ENCODE results near the gene TPM2. TPM values are rescaled to one million over a fixed set of nuclear protein-coding genes. Genes with fewer than 3 reads are reported as not detected.

The TPM2 gene
- 10 to 100 TPM; 12.0 to 12.8 TPM for total RNA-seq

- H3K4me1 Mint-ChIP-seq (ENCODE audit: low read depth): peaks cover 34% of the 10 kb centered on the region
- H3K27me3 Mint-ChIP-seq (ENCODE audit: low read depth): no peaks in the 10 kb centered on the region
- H3K36me3 Mint-ChIP-seq (ENCODE audit: low read depth): no peaks in the 10 kb centered on the region
- ChIA-PET POLR2A (interaction anchor here (0.9 to 1.4 kb wide), 2 partner anchors 25 to 39 kb away, joined by 3 read pairs; partner anchors contain the start of genes ARHGEF39 and SIT1), CTCF (interaction anchor here (1.9 to 4.1 kb wide), 4 partner anchors 29 to 78 kb away, joined by 4 to 11 read pairs (median 8); no protein-coding TSS in a partner anchor)
- peak within 1 kb of the TSS; percentile 77 for H3K4me3 Mint-ChIP-seq
- ATAC-seq: no peak
- no peaks in the 10 kb centered on the region for H3K9me3 Mint-ChIP-seq (ENCODE audit: insufficient read depth)
- peak within 1 kb of the TSS; percentile 67 for H3K27ac Mint-ChIP-seq
- no peak for DNase-seq
These were observed at the start of gene TPM2 for GRCh38 chr9:35689542-35690293. TSS of gene TPM2 (minus strand) at chr9:35689925. CDS start at chr9:35689817, 108 bp downstream.

GRCh38 chr9:35738924-35739323, 49.2 kb upstream of the TPM2 start:
- no peaks in the 10 kb centered on the region for H3K27me3 Mint-ChIP-seq (ENCODE audit: low read depth)
- peaks cover 31% of the 10 kb centered on the region for H3K4me1 Mint-ChIP-seq (ENCODE audit: low read depth)
- no peak overlapping the region for H3K4me3 Mint-ChIP-seq
- no peak for DNase-seq
- H3K27ac Mint-ChIP-seq: no peak overlapping the region
- CTCF ChIA-PET: interaction anchor here (1.7 to 6.8 kb wide), 2 partner anchors 8 kb away, joined by 4 to 116 read pairs; partner anchors contain the start of genes GBA2 and RGP1
- ATAC-seq: no peak
- peaks cover 65% of the 10 kb centered on the region for H3K36me3 Mint-ChIP-seq (ENCODE audit: low read depth)
- no peaks in the 10 kb centered on the region for H3K9me3 Mint-ChIP-seq (ENCODE audit: insufficient read depth)
- POLR2A ChIA-PET: interaction anchor here (0.8 kb wide), 1 partner anchor 9 kb away, joined by 5 read pairs; no protein-coding TSS in a partner anchor

GRCh38 chr9:35738186-35738585, 48.5 kb upstream of the TPM2 start:
- no peak overlapping the region for H3K27ac Mint-ChIP-seq
- DNase-seq: no peak

GRCh38 chr9:35737143-35737542, 47.4 kb upstream of the TPM2 start:
- Mint-ChIP-seq H3K36me3 (ENCODE audit: low read depth) (peaks cover 51% of the 10 kb centered on the region), H3K4me1 (ENCODE audit: low read depth) (peaks cover 28% of the 10 kb centered on the region), H3K27me3 (ENCODE audit: low read depth) (no peaks in the 10 kb centered on the region), H3K27ac (no peak overlapping the region), H3K4me3 (no peak overlapping the region), H3K9me3 (ENCODE audit: insufficient read depth) (no peaks in the 10 kb centered on the region)
- ChIA-PET CTCF (interaction anchor here (0.9 to 6.8 kb wide), 9 partner anchors 9 to 90 kb away, joined by 3 to 116 read pairs (median 6); partner anchors contain the start of genes GBA2, RGP1 and SPAG8), POLR2A (interaction anchor here (0.6 to 1.3 kb wide), 4 partner anchors 9 to 127 kb away, joined by 3 to 4 read pairs (median 3); no protein-coding TSS in a partner anchor)
- ATAC-seq: no peak
- no peak for DNase-seq

More at GRCh38 chr9:35738186-35738585, 48.5 kb upstream of the TPM2 start:
- no peak for ATAC-seq
- Mint-ChIP-seq H3K9me3 (ENCODE audit: insufficient read depth) (no peaks in the 10 kb centered on the region), H3K4me1 (ENCODE audit: low read depth) (peaks cover 34% of the 10 kb centered on the region), H3K27me3 (ENCODE audit: low read depth) (no peaks in the 10 kb centered on the region), H3K36me3 (ENCODE audit: low read depth) (peaks cover 57% of the 10 kb centered on the region), H3K4me3 (no peak overlapping the region)
- CTCF ChIA-PET: interaction anchor here (0.9 to 6.8 kb wide), 4 partner anchors 9 to 33 kb away, joined by 3 to 116 read pairs (median 10); partner anchors contain the start of genes GBA2 and RGP1
- POLR2A ChIA-PET: interaction anchor here (0.6 to 1.3 kb wide), 4 partner anchors 9 to 646 kb away, joined by 3 to 4 read pairs (median 4); no protein-coding TSS in a partner anchor

GRCh38 chr9:35736201-35736633, 46.5 kb upstream of the TPM2 start:
- H3K36me3 Mint-ChIP-seq (ENCODE audit: low read depth): peaks cover 50% of the 10 kb centered on the region
- H3K27ac Mint-ChIP-seq: peak overlapping the region; percentile 43
- ChIA-PET POLR2A (interaction anchor here (0.6 to 1.8 kb wide), 2 partner anchors 13 to 24 kb away, joined by 3 to 14 read pairs; partner anchors contain the start of genes GBA2 and RGP1), CTCF (interaction anchor here (0.6 to 6.8 kb wide), 20 partner anchors 11 to 159 kb away, joined by 3 to 116 read pairs (median 5); partner anchors contain the start of genes ARHGEF39, CCDC107, GBA2 and HINT2)
- ATAC-seq: no peak
- DNase-seq: peak; percentile 84
- no peaks in the 10 kb centered on the region for H3K27me3 Mint-ChIP-seq (ENCODE audit: low read depth)
- H3K9me3 Mint-ChIP-seq (ENCODE audit: insufficient read depth): no peaks in the 10 kb centered on the region
- H3K4me1 Mint-ChIP-seq (ENCODE audit: low read depth): peaks cover 22% of the 10 kb centered on the region
- H3K4me3 Mint-ChIP-seq: no peak overlapping the region

GRCh38 chr9:35734096-35734495, 44.4 kb upstream of the TPM2 start:
- Mint-ChIP-seq H3K4me1 (ENCODE audit: low read depth) (peaks cover 23% of the 10 kb centered on the region), H3K36me3 (ENCODE audit: low read depth) (peaks cover 39% of the 10 kb centered on the region), H3K27ac (no peak overlapping the region), H3K9me3 (ENCODE audit: insufficient read depth) (no peaks in the 10 kb centered on the region), H3K4me3 (no peak overlapping the region), H3K27me3 (ENCODE audit: low read depth) (no peaks in the 10 kb centered on the region)
- CTCF ChIA-PET: interaction anchor here (0.7 to 6.8 kb wide), 7 partner anchors 13 to 148 kb away, joined by 3 to 116 read pairs (median 8); partner anchors contain the start of genes GBA2 and RGP1
- POLR2A ChIA-PET: interaction anchor here (4.7 kb wide), 1 partner anchor 15 kb away, joined by 37 read pairs; the partner anchor contains the start of genes GBA2 and RGP1
- DNase-seq (no peak), ATAC-seq (no peak)

- Mint-ChIP-seq H3K27me3 (ENCODE audit: low read depth) (no peaks in the 10 kb centered on the region), H3K4me3 (no peak overlapping the region), H3K4me1 (ENCODE audit: low read depth) (peaks cover 23% of the 10 kb centered on the region), H3K36me3 (ENCODE audit: low read depth) (peaks cover 28% of the 10 kb centered on the region), H3K9me3 (ENCODE audit: insufficient read depth) (no peaks in the 10 kb centered on the region), H3K27ac (peak overlapping the region; percentile 89)
- ATAC-seq: no peak
- CTCF ChIA-PET: interaction anchor here (0.9 to 23.9 kb wide), 18 partner anchors 8 to 149 kb away, joined by 3 to 209 read pairs (median 6); partner anchors contain the start of genes CCDC107, GBA2, HINT2 and MSMP
- peak; percentile 38 for DNase-seq
- POLR2A ChIA-PET: interaction anchor here (0.6 to 4.7 kb wide), 14 partner anchors 12 to 617 kb away, joined by 3 to 37 read pairs (median 4); partner anchors contain the start of genes ARHGEF39, ATOSB, CCDC107 and GBA2
These were observed 43.2 kb upstream of the TPM2 start for GRCh38 chr9:35732800-35733541.

- ATAC-seq: peak; percentile 93
- no peaks in the 10 kb centered on the region for H3K9me3 Mint-ChIP-seq (ENCODE audit: insufficient read depth)
- H3K27ac Mint-ChIP-seq: peak within 1 kb of the TSS; percentile 89
- peaks cover 23% of the 10 kb centered on the region for H3K4me1 Mint-ChIP-seq (ENCODE audit: low read depth)
- H3K4me3 Mint-ChIP-seq: no peak within 1 kb of the TSS
- ChIA-PET POLR2A (interaction anchor here (0.6 to 4.7 kb wide), 18 partner anchors 11 to 616 kb away, joined by 3 to 37 read pairs (median 4); partner anchors contain the start of genes ARHGEF39, ATOSB, CCDC107 and GBA2), CTCF (interaction anchor here (0.9 to 23.9 kb wide), 21 partner anchors 9 to 150 kb away, joined by 3 to 209 read pairs (median 6); partner anchors contain the start of genes CCDC107, GBA2, HINT2 and MSMP)
- peak; percentile 99 for DNase-seq
- H3K36me3 Mint-ChIP-seq (ENCODE audit: low read depth): peaks cover 23% of the 10 kb centered on the region
- no peaks in the 10 kb centered on the region for H3K27me3 Mint-ChIP-seq (ENCODE audit: low read depth)
These were observed 42.6 kb upstream of the TPM2 start, which contains the start of the genes CREB3 and TLN1 for GRCh38 chr9:35732185-35732799. TSS of gene CREB3 (plus strand) at chr9:35732666. CDS start at chr9:35732773, 107 bp downstream. TSS of gene TLN1 (minus strand) at chr9:35732195. CDS start at chr9:35725694, 6,501 bp downstream.

- ChIA-PET CTCF (interaction anchor here (0.7 to 23.9 kb wide), 23 partner anchors 8 to 178 kb away, joined by 3 to 209 read pairs (median 6); partner anchors contain the start of genes CCDC107, GBA2, HINT2 and MSMP), POLR2A (interaction anchor here (0.6 to 4.7 kb wide), 17 partner anchors 11 to 616 kb away, joined by 3 to 37 read pairs (median 4); partner anchors contain the start of genes ATOSB, CCDC107, GBA2 and GNE)
- Mint-ChIP-seq H3K27ac (peak overlapping the region; percentile 89), H3K4me1 (ENCODE audit: low read depth) (peaks cover 23% of the 10 kb centered on the region), H3K4me3 (no peak overlapping the region), H3K27me3 (ENCODE audit: low read depth) (no peaks in the 10 kb centered on the region), H3K36me3 (ENCODE audit: low read depth) (peaks cover 27% of the 10 kb centered on the region), H3K9me3 (ENCODE audit: insufficient read depth) (no peaks in the 10 kb centered on the region)
- ATAC-seq: peak; percentile 1
- peak; percentile 52 for DNase-seq
These were observed 41.9 kb upstream of the TPM2 start for GRCh38 chr9:35731415-35732184.

Measured in activated CD8-positive, alpha-beta T cell treated with anti-CD3 and anti-CD28 coated beads, Interleukin-2, amount 10 ng/mL, durations not matched to agents 7 days and 5 days (primary cell).